OCI-LY3 (cell line): Measurements from ENCODE around the gene CPLX3.
A peak's percentile ranks its signal among the peaks of the same experiment; 100 is the strongest.

Experiments
- H2AFZ ChIP-seq: fragments of 200-600, 300-600 bp; shearing (Covaris generic); 2 replicates; pipeline ENCODE4 v1.6.0; 2014; ENCODE audit warnings: antibody characterized with exemption, low read depth, low read length
- H3K27ac ChIP-seq: fragments of 200-600, 300-600 bp; sonication (generic); 2 replicates; pipeline ENCODE4 v1.5.1; 2014; ENCODE audit warnings: mild to moderate bottlenecking, low read length, moderate library complexity, mixed read lengths
- H3K27me3 ChIP-seq: fragments of 200-600, 300-600 bp; sonication (generic); 2 replicates; pipeline ENCODE4 v1.6.1; 2014; ENCODE audit warnings: low read depth, low read length, mixed read lengths
- H3K36me3 ChIP-seq: fragments of 200-600, 300-600 bp; sonication (generic); replicated peaks from 2 replicates; pipeline ENCODE3; 2014; ENCODE audit warnings: low read depth, low read length, mixed read lengths
- H3K4me1 ChIP-seq: fragments of 300-600, 200-600 bp; sonication (generic); 2 replicates; pipeline ENCODE4 v1.6.1; 2014; ENCODE audit warnings: low read length, mixed read lengths
- H3K4me2 ChIP-seq: fragments of 200-600, 300-600 bp; sonication (generic); 2 replicates; pipeline ENCODE4 v1.6.1; 2014; ENCODE audit warnings: low read length, mixed read lengths
- H3K4me3 ChIP-seq: fragments of 300-600, 200-600 bp; sonication (generic); 2 replicates; pipeline ENCODE4 v1.5.1; 2014; ENCODE audit warnings: antibody characterized with exemption, mild to moderate bottlenecking, low read length, moderate library complexity
- H3K79me2 ChIP-seq: fragments of 300-600, 200-600 bp; shearing (Covaris generic); 2 replicates; pipeline ENCODE4 v1.6.1; 2014; ENCODE audit warnings: mild to moderate bottlenecking, low read length, mixed read lengths
- H3K9ac ChIP-seq: fragments of 300-600, 200-600 bp; shearing (Covaris generic); 2 replicates; pipeline ENCODE4 v1.6.0; 2014; ENCODE audit warnings: mild to moderate bottlenecking, low read length, moderate library complexity
- H3K9me3 ChIP-seq: fragments of 200-600, 300-600 bp; shearing (Covaris generic); 2 replicates; pipeline ENCODE4 v1.6.1; 2014; ENCODE audit warnings: low read length, mixed read lengths; ENCODE audit not compliant: insufficient read depth
- H4K20me1 ChIP-seq: fragments of 200-600, 300-600 bp; sonication (generic); 2 replicates; pipeline ENCODE4 v1.6.1; 2016; ENCODE audit warnings: low read length, mixed read lengths; ENCODE audit not compliant: insufficient read depth
- EZH2phosphoT487 ChIP-seq: fragments of 200-600 bp; shearing (Covaris generic); IDR thresholded peaks from 2 replicates; pipeline ENCODE4 v1.6.1; 2018; ENCODE audit warnings: antibody characterized with exemption, mixed run types, low read depth
- TF ChIP-seq, protein P1 (sequence below): fragments of 200-600, 300-600 bp; sonication (generic); IDR thresholded peaks from 2 replicates; pipeline ENCODE4 v1.5.1; 2014; ENCODE audit warnings: antibody characterized with exemption, low read length, low read depth

The CPLX3 gene

DNA sequence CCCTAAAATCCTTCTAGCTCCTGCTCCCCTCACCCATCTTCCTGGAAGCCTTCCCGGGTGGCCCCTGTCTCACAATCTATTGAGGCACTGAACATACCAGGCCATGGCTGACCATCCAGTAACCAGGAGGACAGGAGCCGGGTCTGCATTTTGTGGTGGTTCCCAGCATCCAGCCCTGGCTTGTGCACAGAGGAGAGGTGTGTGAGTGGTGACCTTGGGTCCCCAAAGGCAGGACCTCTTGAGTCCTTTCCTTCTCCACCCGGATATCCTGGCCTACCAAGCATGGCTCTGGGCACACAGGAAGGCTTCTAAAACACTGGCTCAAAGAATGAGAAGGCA lies 36.7 kb upstream of the CPLX3 start:
- peaks cover 99% of the 10 kb centered on the region for H3K79me2 ChIP-seq
- peak overlapping the region; percentile 100 for H3K4me2 ChIP-seq
- no peaks in the 10 kb centered on the region for H3K27me3 ChIP-seq
- H2AFZ ChIP-seq, result no peak overlapping the region
- peaks cover 97% of the 10 kb centered on the region for H3K4me1 ChIP-seq
- H3K9ac ChIP-seq, result peak overlapping the region; percentile 99
- H4K20me1 ChIP-seq, result peaks cover 37% of the 10 kb centered on the region
- peak overlapping the region; percentile 97 for H3K27ac ChIP-seq
- peaks cover 75% of the 10 kb centered on the region for H3K36me3 ChIP-seq
- no peak for TF ChIP-seq EZH2phosphoT487
- TF ChIP-seq, protein P1, sequence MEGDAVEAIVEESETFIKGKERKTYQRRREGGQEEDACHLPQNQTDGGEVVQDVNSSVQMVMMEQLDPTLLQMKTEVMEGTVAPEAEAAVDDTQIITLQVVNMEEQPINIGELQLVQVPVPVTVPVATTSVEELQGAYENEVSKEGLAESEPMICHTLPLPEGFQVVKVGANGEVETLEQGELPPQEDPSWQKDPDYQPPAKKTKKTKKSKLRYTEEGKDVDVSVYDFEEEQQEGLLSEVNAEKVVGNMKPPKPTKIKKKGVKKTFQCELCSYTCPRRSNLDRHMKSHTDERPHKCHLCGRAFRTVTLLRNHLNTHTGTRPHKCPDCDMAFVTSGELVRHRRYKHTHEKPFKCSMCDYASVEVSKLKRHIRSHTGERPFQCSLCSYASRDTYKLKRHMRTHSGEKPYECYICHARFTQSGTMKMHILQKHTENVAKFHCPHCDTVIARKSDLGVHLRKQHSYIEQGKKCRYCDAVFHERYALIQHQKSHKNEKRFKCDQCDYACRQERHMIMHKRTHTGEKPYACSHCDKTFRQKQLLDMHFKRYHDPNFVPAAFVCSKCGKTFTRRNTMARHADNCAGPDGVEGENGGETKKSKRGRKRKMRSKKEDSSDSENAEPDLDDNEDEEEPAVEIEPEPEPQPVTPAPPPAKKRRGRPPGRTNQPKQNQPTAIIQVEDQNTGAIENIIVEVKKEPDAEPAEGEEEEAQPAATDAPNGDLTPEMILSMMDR, result no peak; the same call in 1 of the 2 replicates
- peak overlapping the region; percentile 93 for H3K4me3 ChIP-seq
- H3K9me3 ChIP-seq, result no peaks in the 10 kb centered on the region; the same call in 1 of the 2 replicates

DNA sequence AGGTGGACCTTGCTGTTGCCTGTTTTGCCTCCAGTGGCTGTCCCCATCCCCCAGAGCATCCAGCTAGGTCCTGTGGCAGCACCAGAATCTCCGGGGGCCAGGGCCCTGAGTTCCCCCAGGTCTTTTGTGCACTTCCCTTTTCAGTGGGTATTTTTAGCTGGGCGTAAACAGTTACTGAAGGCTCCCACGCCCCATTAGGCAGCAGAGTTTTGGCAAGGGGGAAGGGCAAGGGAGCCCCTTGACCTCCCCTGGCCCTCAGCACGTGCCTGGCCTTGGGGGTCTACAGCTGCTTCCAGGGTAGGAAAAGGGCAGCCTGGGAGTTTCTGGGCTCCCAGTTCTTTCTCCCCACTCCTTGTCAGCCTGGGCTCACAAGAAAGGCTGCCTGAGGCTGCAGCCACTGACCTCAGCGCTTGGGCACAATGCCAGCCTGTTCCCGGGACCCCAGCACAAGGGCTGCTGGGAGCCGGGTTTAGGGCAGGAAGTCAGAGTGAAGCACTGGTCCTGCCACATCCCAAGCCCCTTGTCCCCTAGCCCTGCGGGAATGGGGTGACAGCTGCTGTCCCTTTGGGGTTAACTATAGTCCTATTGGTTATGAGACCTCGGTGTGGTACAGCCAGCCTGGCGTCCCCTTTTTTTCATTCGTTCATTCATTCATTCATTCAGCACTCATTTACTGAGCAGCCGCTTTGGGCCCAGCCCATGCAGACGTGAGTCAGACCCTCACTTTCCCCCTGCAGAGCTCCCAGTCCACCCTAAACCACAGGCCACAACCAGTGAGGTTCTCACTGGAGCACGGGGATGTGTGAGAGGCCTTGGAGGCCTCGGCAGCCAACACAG lies 36.1 kb upstream of the CPLX3 start:
- peaks cover 75% of the 10 kb centered on the region for H3K36me3 ChIP-seq
- H3K9me3 ChIP-seq, result no peaks in the 10 kb centered on the region; the same call in 1 of the 2 replicates
- H3K4me3 ChIP-seq, result peak overlapping the region; percentile 93
- no peak overlapping the region for H2AFZ ChIP-seq
- no peak for TF ChIP-seq EZH2phosphoT487
- TF ChIP-seq, protein P1, result no peak
- H3K27ac ChIP-seq, result peak overlapping the region; percentile 97
- peaks cover 43% of the 10 kb centered on the region for H4K20me1 ChIP-seq
- H3K4me2 ChIP-seq, result peak overlapping the region; percentile 100
- no peaks in the 10 kb centered on the region for H3K27me3 ChIP-seq
- H3K79me2 ChIP-seq, result peaks cover 99% of the 10 kb centered on the region
- H3K4me1 ChIP-seq, result peaks cover 97% of the 10 kb centered on the region
- H3K9ac ChIP-seq, result peak overlapping the region; percentile 99

DNA sequence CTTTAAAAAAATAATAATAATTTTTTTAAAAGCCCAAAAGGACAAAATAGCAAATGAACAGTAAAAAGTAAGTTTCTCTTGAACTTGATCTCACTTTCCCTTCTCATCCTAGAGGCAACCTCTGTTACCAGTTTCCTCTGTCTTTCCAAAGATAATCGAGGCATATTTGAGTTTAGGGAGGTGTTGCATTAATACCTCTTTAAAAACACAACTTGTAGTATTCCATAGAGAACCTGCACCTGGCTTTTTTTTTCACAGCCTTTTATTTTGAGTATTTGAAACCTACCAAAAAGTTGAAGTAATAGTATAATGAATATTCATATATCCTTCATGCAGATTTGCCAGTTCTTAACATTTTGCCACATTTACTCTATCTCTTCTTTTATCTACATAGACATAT lies 35.4 kb upstream of the CPLX3 start:
- Histone ChIP-seq H3K4me3 (peak overlapping the region; percentile 93), H4K20me1 (peaks cover 49% of the 10 kb centered on the region), H3K4me1 (peaks cover 96% of the 10 kb centered on the region), H3K9ac (peak overlapping the region; percentile 99), H3K9me3 (no peaks in the 10 kb centered on the region; the same call in 1 of the 2 replicates), H3K4me2 (peak overlapping the region; percentile 100), H3K27ac (peak overlapping the region; percentile 97), H3K79me2 (peaks cover 99% of the 10 kb centered on the region), H2AFZ (no peak overlapping the region), H3K27me3 (no peaks in the 10 kb centered on the region), H3K36me3 (peaks cover 75% of the 10 kb centered on the region)
- TF ChIP-seq EZH2phosphoT487, result no peak
- TF ChIP-seq, protein P1, result no peak

DNA sequence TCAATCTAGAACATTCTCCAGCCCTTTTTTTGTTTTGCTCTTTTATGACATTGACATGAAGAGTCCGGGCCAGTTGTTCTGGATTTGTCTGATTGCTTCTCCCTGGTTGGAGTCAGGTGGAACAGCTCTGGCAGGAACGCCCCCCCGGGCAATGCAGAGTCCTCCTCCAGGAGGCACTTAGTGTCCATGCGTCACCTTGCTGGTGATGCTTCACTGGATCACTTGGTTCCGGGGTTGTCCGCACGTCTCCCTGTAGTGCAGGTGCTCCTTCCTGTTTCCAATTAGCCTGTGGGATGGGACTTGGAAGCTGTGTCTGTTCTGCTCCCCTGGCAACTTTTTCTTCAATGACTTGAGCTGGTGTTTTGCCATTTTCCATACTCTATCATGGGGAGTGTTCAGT lies 34.8 kb upstream of the CPLX3 start:
- no peaks in the 10 kb centered on the region for H3K27me3 ChIP-seq
- H3K79me2 ChIP-seq, result peaks cover 99% of the 10 kb centered on the region
- TF ChIP-seq, protein P1, result no peak
- TF ChIP-seq EZH2phosphoT487, result no peak
- peak overlapping the region; percentile 93 for H3K4me3 ChIP-seq
- no peaks in the 10 kb centered on the region; the same call in 1 of the 2 replicates for H3K9me3 ChIP-seq
- H3K4me2 ChIP-seq, result peak overlapping the region; percentile 100
- peaks cover 96% of the 10 kb centered on the region for H3K4me1 ChIP-seq
- H3K27ac ChIP-seq, result peak overlapping the region; percentile 97
- peaks cover 55% of the 10 kb centered on the region for H4K20me1 ChIP-seq
- peaks cover 75% of the 10 kb centered on the region for H3K36me3 ChIP-seq
- H3K9ac ChIP-seq, result peak overlapping the region; percentile 99
- no peak overlapping the region for H2AFZ ChIP-seq
